ENCODE measurements around the gene LRRTM4. TPM values are rescaled to one million over a fixed set of nuclear protein-coding genes. Genes with fewer than 3 reads are reported as not detected.
"Not testable (repeated sequence)": the region's sequence is repeated elsewhere in the genome, so short reads cannot be mapped to it uniquely, and the experiment has no call there.

Gene LRRTM4
- total RNA-seq, 1 donor from 2014 or later, result 5.4 TPM

GRCh38 chr2:77108915-77109314, 413.3 kb downstream of the LRRTM4 start:
- no peaks in the 10 kb centered on the region for H3K27me3 Mint-ChIP-seq
- no peaks in the 10 kb centered on the region for H3K4me1 Mint-ChIP-seq (ENCODE audit: unreplicated experiment)
- no peak overlapping the region for H3K4me3 Mint-ChIP-seq
- H3K9me3 Mint-ChIP-seq, result peaks cover 8% of the 10 kb centered on the region
- TF ChIP-seq CTCF (conservative IDR thresholded peaks at IDR 0.05), result no peak
- no peak for DNase-seq (ENCODE audit: extremely low spot score, unreplicated experiment)
- H3K36me3 Mint-ChIP-seq, result peaks cover 6% of the 10 kb centered on the region
- no peak overlapping the region for H3K27ac Mint-ChIP-seq

- Mint-ChIP-seq H3K27ac (no peak overlapping the region), H3K27me3 (no peaks in the 10 kb centered on the region), H3K9me3 (no peaks in the 10 kb centered on the region), H3K4me1 (ENCODE audit: unreplicated experiment) (no peaks in the 10 kb centered on the region), H3K36me3 (no peaks in the 10 kb centered on the region), H3K4me3 (no peak overlapping the region)
- TF ChIP-seq CTCF (conservative IDR thresholded peaks at IDR 0.05), result no peak
- DNase-seq (ENCODE audit: extremely low spot score, unreplicated experiment), result no peak
Measured at GRCh38 chr2:77105008-77105407, 417.2 kb downstream of the LRRTM4 start.

DNA sequence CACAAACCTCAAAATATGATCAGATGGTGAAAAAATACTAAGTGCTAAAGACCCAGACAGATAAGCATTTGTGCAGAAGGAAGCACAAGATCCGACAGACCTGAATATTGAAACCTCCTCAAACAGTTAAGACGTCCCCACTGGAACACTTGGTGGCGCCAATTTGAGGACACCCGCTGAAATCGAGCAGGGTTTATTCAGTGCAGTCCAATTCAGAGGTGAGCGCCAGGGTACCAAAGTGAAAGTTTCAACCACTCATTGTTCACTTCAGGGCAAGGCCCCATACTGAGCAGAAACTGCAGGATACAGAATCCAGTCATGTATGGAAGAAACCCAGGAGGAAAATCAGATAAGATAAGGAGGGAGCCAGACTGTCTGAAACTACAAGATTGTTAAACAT, 417.6 kb downstream of the LRRTM4 start:
- no peaks in the 10 kb centered on the region for H3K27me3 Mint-ChIP-seq
- H3K36me3 Mint-ChIP-seq, result no peaks in the 10 kb centered on the region
- H3K4me3 Mint-ChIP-seq, result no peak overlapping the region
- DNase-seq (ENCODE audit: extremely low spot score, unreplicated experiment), result no peak
- H3K9me3 Mint-ChIP-seq, result no peaks in the 10 kb centered on the region
- H3K4me1 Mint-ChIP-seq (ENCODE audit: unreplicated experiment), result no peaks in the 10 kb centered on the region
- no peak for TF ChIP-seq CTCF (conservative IDR thresholded peaks at IDR 0.05)
- no peak overlapping the region for H3K27ac Mint-ChIP-seq

- TF ChIP-seq CTCF (conservative IDR thresholded peaks at IDR 0.05), result no peak
- H3K36me3 Mint-ChIP-seq, result no peaks in the 10 kb centered on the region
- H3K9me3 Mint-ChIP-seq, result no peaks in the 10 kb centered on the region
- H3K27ac Mint-ChIP-seq, result no peak overlapping the region
- no peaks in the 10 kb centered on the region for H3K27me3 Mint-ChIP-seq
- DNase-seq (ENCODE audit: extremely low spot score, unreplicated experiment), result no peak
- H3K4me3 Mint-ChIP-seq, result no peak overlapping the region
- H3K4me1 Mint-ChIP-seq (ENCODE audit: unreplicated experiment), result no peaks in the 10 kb centered on the region
Measured at GRCh38 chr2:77102927-77103326, 419.2 kb downstream of the LRRTM4 start.

- Mint-ChIP-seq H3K9me3 (no peaks in the 10 kb centered on the region), H3K27ac (no peak overlapping the region), H3K4me1 (ENCODE audit: unreplicated experiment) (no peaks in the 10 kb centered on the region), H3K36me3 (no peaks in the 10 kb centered on the region), H3K4me3 (no peak overlapping the region), H3K27me3 (no peaks in the 10 kb centered on the region)
- no peak for TF ChIP-seq CTCF (conservative IDR thresholded peaks at IDR 0.05)
- no peak for DNase-seq (ENCODE audit: extremely low spot score, unreplicated experiment)
Measured at GRCh38 chr2:77101796-77102452, 420.3 kb downstream of the LRRTM4 start.

GRCh38 chr2:77099961-77100360, 422.2 kb downstream of the LRRTM4 start:
- TF ChIP-seq CTCF (conservative IDR thresholded peaks at IDR 0.05), result no peak
- no peak for DNase-seq (ENCODE audit: extremely low spot score, unreplicated experiment)
- H3K36me3 Mint-ChIP-seq, result no peaks in the 10 kb centered on the region
- no peak overlapping the region for H3K27ac Mint-ChIP-seq
- H3K4me3 Mint-ChIP-seq, result no peak overlapping the region
- H3K4me1 Mint-ChIP-seq (ENCODE audit: unreplicated experiment), result no peaks in the 10 kb centered on the region
- no peaks in the 10 kb centered on the region for H3K27me3 Mint-ChIP-seq
- H3K9me3 Mint-ChIP-seq, result no peaks in the 10 kb centered on the region

GRCh38 chr2:77095525-77095924, 426.7 kb downstream of the LRRTM4 start:
- peaks cover 23% of the 10 kb centered on the region for H3K27me3 Mint-ChIP-seq
- H3K9me3 Mint-ChIP-seq; H3K4me3 Mint-ChIP-seq; DNase-seq (ENCODE audit: extremely low spot score, unreplicated experiment); H3K27ac Mint-ChIP-seq; H3K4me1 Mint-ChIP-seq (ENCODE audit: unreplicated experiment); H3K36me3 Mint-ChIP-seq: not testable (repeated sequence)

All from type B pancreatic cell (in vitro differentiated cells).